Fibroblast of lung (primary cell): ENCODE results near the gene FAM53B. TPM values are rescaled to one million over a fixed set of nuclear protein-coding genes. Genes with fewer than 3 reads are reported as not detected.
A peak's percentile ranks its signal among the peaks of the same experiment; 100 is the strongest.

Source experiments
- DNase-seq, 2 donors: peaks; one replicate each; pipeline versions ENCODE4 v3.0.0 to v3.0.0-alpha.2; 2010; ENCODE audit warnings: low read depth in 2 of 2
- H2AFZ ChIP-seq: 2 replicates; pipeline ENCODE4 v1.5.1; 2012; ENCODE audit warnings: low read length, control low read depth, inconsistent platforms
- H3K27ac ChIP-seq: 2 replicates; pipeline ENCODE4 v1.5.1; 2011; ENCODE audit warnings: low read length, control low read depth; ENCODE audit not compliant: insufficient read depth
- H3K27me3 ChIP-seq: 2 replicates; pipeline ENCODE4 v1.5.1; 2011; ENCODE audit warnings: mild to moderate bottlenecking, low read length; ENCODE audit not compliant: control insufficient read depth, insufficient read depth
- H3K36me3 ChIP-seq: 2 replicates; pipeline ENCODE4 v1.5.1; 2011; ENCODE audit warnings: low read length; ENCODE audit not compliant: control insufficient read depth, insufficient read depth
- H3K4me1 ChIP-seq: 2 replicates; pipeline ENCODE4 v1.5.1; 2011; ENCODE audit warnings: low read length; ENCODE audit not compliant: control insufficient read depth, insufficient read depth; ENCODE audit errors: extremely low read depth
- H3K4me2 ChIP-seq: 2 replicates; pipeline ENCODE4 v1.5.1; 2011; ENCODE audit warnings: low read length, control low read depth; ENCODE audit not compliant: insufficient read depth; ENCODE audit errors: extremely low read depth
- H3K4me3 ChIP-seq, 4 experiments: fragments of 200-600 bp in 1 of 4; sonication (generic) in 1 of 4; replicated peaks in 1 of 4; 2 replicates each; pipeline ENCODE4 v1.5.1; 2011 to 2016; ENCODE audit warnings: low read length in 4 of 4, low read depth in 3 of 4, mild to moderate bottlenecking in 3 of 4, control low read depth in 2 of 4, inconsistent platforms in 1 of 4, mixed read lengths in 1 of 4; ENCODE audit not compliant: insufficient read depth in 1 of 4; ENCODE audit errors: control extremely low read depth in 1 of 4
- H3K79me2 ChIP-seq: 2 replicates; pipeline ENCODE4 v1.5.1; 2012; ENCODE audit warnings: mild to moderate bottlenecking, low read length, inconsistent platforms; ENCODE audit not compliant: control insufficient read depth, insufficient read depth
- H3K9ac ChIP-seq: 2 replicates; pipeline ENCODE4 v1.5.1; 2011; ENCODE audit warnings: mild to moderate bottlenecking, low read length, control low read depth; ENCODE audit not compliant: insufficient read depth
- H3K9me3 ChIP-seq: 2 replicates; pipeline ENCODE4 v1.5.1; 2012; ENCODE audit warnings: low read depth, low read length; ENCODE audit not compliant: control insufficient read depth, insufficient read depth
- H4K20me1 ChIP-seq: 2 replicates; pipeline ENCODE4 v1.5.1; 2011; ENCODE audit warnings: low read length; ENCODE audit not compliant: control insufficient read depth, insufficient read depth; ENCODE audit errors: extremely low read depth
- CTCF ChIP-seq, 2 donors: IDR thresholded peaks in 1 of 2; conservative IDR thresholded peaks in 1 of 2; 1 replicate in 1 of 2; 2 replicates in 1 of 2; pipeline ENCODE4 v1.5.1; 2011 to 2012; ENCODE audit warnings: low read length in 2 of 2, control low read depth in 1 of 2, inconsistent platforms in 1 of 2, low read depth in 1 of 2, mild to moderate bottlenecking in 1 of 2
- EZH2 ChIP-seq: IDR thresholded peaks from 2 replicates; pipeline ENCODE4 v1.5.1; 2012; ENCODE audit warnings: low read length, control low read depth, mild to moderate bottlenecking; ENCODE audit errors: missing control alignments
- polyA plus RNA-seq, 2 donors: library from polyadenylated mRNA; depleted of rRNA in 1 of 2; stranded (reverse) in 1 of 2; unstranded in 1 of 2; fragments of >200 nt; gene quantifications; 2 replicates each; pipeline ENCODE4 v1.2.1, GENCODE V29; 2011 to 2012; ENCODE audit warnings: missing spikeins in 1 of 2
- total RNA-seq: library from RNA; depleted of rRNA; stranded (reverse); fragments of >200 nt; gene quantifications from 2 replicates; pipeline ENCODE4 v1.2.1, GENCODE V29; 2014

The FAM53B gene
- total and polyA plus RNA-seq, 2 donors (not counting 1 experiment from before 2014, with no cell fraction given): 2.2 to 11.7 TPM

GRCh38 chr10:124741922-124742412 is 2.2 kb downstream of the FAM53B start:
- H3K36me3 ChIP-seq: no peaks in the 10 kb centered on the region
- TF ChIP-seq EZH2 (no peak), CTCF (conservative IDR thresholded peaks at IDR 0.05 in 1 of 2, IDR thresholded peaks at IDR 0.05 in 1 of 2; ENCODE audit: low read depth in 1 of 2, low read length in 2 of 2) (no peak)
- no peaks in the 10 kb centered on the region for H3K9me3 ChIP-seq
- H3K4me1 ChIP-seq: peaks cover 2% of the 10 kb centered on the region
- peak overlapping the region in 2 of 4 experiments; percentile 68 to 72 for H3K4me3 ChIP-seq
- no peaks in the 10 kb centered on the region for H4K20me1 ChIP-seq
- peak overlapping the region; percentile 83 for H3K4me2 ChIP-seq
- no peaks in the 10 kb centered on the region for H3K27me3 ChIP-seq
- no peak overlapping the region for H2AFZ ChIP-seq
- DNase-seq: no peak
- no peak overlapping the region for H3K27ac ChIP-seq
- no peak overlapping the region for H3K9ac ChIP-seq
- H3K79me2 ChIP-seq: no peaks in the 10 kb centered on the region

- Histone ChIP-seq H2AFZ (no peak overlapping the region), H3K4me1 (peaks cover 6% of the 10 kb centered on the region), H4K20me1 (no peaks in the 10 kb centered on the region), H3K79me2 (no peaks in the 10 kb centered on the region), H3K9ac (no peak overlapping the region), H3K4me2 (peak overlapping the region; percentile 88), H3K9me3 (no peaks in the 10 kb centered on the region), H3K4me3 (peak overlapping the region in 3 of 4 experiments; percentile 14 to 21 (median 15)), H3K27me3 (no peaks in the 10 kb centered on the region), H3K36me3 (no peaks in the 10 kb centered on the region), H3K27ac (no peak overlapping the region)
- peak; percentile 63 to 80 for DNase-seq
- TF ChIP-seq EZH2 (no peak), CTCF (conservative IDR thresholded peaks at IDR 0.05 in 1 of 2, IDR thresholded peaks at IDR 0.05 in 1 of 2; ENCODE audit: low read depth in 1 of 2, low read length in 2 of 2) (peak; percentile 77 to 79)
Observed at GRCh38 chr10:124741281-124741921, 2.8 kb downstream of the FAM53B start.

- no peak overlapping the region for H3K27ac ChIP-seq
- TF ChIP-seq CTCF (conservative IDR thresholded peaks at IDR 0.05 in 1 of 2, IDR thresholded peaks at IDR 0.05 in 1 of 2; ENCODE audit: low read depth in 1 of 2, low read length in 2 of 2): no peak
- no peak for TF ChIP-seq EZH2
Observed at GRCh38 chr10:124740369-124741280, 3.6 kb downstream of the FAM53B start.

More at GRCh38 chr10:124740369-124741280, 3.6 kb downstream of the FAM53B start:
- H3K9ac ChIP-seq: no peak overlapping the region
- no peaks in the 10 kb centered on the region for H3K79me2 ChIP-seq
- peaks cover 7% of the 10 kb centered on the region for H3K4me1 ChIP-seq
- H3K4me2 ChIP-seq: peak overlapping the region; percentile 88
- no peaks in the 10 kb centered on the region for H3K36me3 ChIP-seq
- DNase-seq: peak; percentile 44 to 72
- no peaks in the 10 kb centered on the region for H3K27me3 ChIP-seq
- H3K9me3 ChIP-seq: no peaks in the 10 kb centered on the region
- peak overlapping the region in 3 of 4 experiments; percentile 14 to 30 (median 21) for H3K4me3 ChIP-seq
- no peak overlapping the region for H2AFZ ChIP-seq
- no peaks in the 10 kb centered on the region for H4K20me1 ChIP-seq
